T-helper 1 cell (primary cell): ENCODE results near the gene TMEM236.

ENCODE experiments used
- DNase-seq, 5 donors: peaks; one replicate each; pipeline ENCODE4 v3.0.0-alpha.2; 2012 to 2020

TMEM236 gene

GRCh38 chr10:17742918-17743317, 9.1 kb upstream of the TMEM236 start:
- peak; percentile 25 to 70 (median 47) for DNase-seq

- DNase-seq: no peak
These were observed 8.6 kb upstream of the TMEM236 start for GRCh38 chr10:17743437-17743836.

GRCh38 chr10:17744341-17744861, 7.6 kb upstream of the TMEM236 start:
- no peak for DNase-seq

- DNase-seq: no peak
These were observed 4.0 kb upstream of the TMEM236 start for GRCh38 chr10:17747883-17748550.

- no peak for DNase-seq
These were observed 2.1 kb upstream of the TMEM236 start for GRCh38 chr10:17749890-17750289.

GRCh38 chr10:17756557-17757217, 4.7 kb downstream of the TMEM236 start:
- DNase-seq: peak in 1 of 5 donors; percentile 8

- no peak for DNase-seq
These were observed 6.2 kb downstream of the TMEM236 start for GRCh38 chr10:17758200-17758599.

GRCh38 chr10:17758896-17759295, 6.9 kb downstream of the TMEM236 start:
- DNase-seq: no peak

- no peak for DNase-seq
These were observed 12.1 kb downstream of the TMEM236 start for GRCh38 chr10:17764142-17764541.

- DNase-seq: no peak
These were observed 13.6 kb downstream of the TMEM236 start for GRCh38 chr10:17765602-17766001.

GRCh38 chr10:17766731-17767130, 14.7 kb downstream of the TMEM236 start:
- DNase-seq: no peak

GRCh38 chr10:17768496-17768895, 16.5 kb downstream of the TMEM236 start:
- no peak for DNase-seq

- DNase-seq: no peak
These were observed 17.0 kb downstream of the TMEM236 start for GRCh38 chr10:17768957-17769356.

GRCh38 chr10:17771017-17771416, 19.0 kb downstream of the TMEM236 start:
- DNase-seq: no peak

GRCh38 chr10:17779784-17780183, 27.8 kb downstream of the TMEM236 start:
- DNase-seq: no peak

- DNase-seq: no peak
These were observed 28.7 kb downstream of the TMEM236 start for GRCh38 chr10:17780727-17781126.

GRCh38 chr10:17781856-17782255, 29.9 kb downstream of the TMEM236 start:
- no peak for DNase-seq

- DNase-seq: no peak
These were observed 31.1 kb downstream of the TMEM236 start for GRCh38 chr10:17782921-17783665.

GRCh38 chr10:17783751-17784150, 31.8 kb downstream of the TMEM236 start:
- no peak for DNase-seq

- no peak for DNase-seq
These were observed 32.7 kb downstream of the TMEM236 start for GRCh38 chr10:17784688-17785087.

- DNase-seq: no peak
These were observed 33.4 kb downstream of the TMEM236 start for GRCh38 chr10:17785276-17785930.

GRCh38 chr10:17787087-17787961, 35.3 kb downstream of the TMEM236 start:
- DNase-seq: no peak
